Activated CD4-positive, alpha-beta T cell treated with anti-CD3 and anti-CD28 coated beads, Interleukin-2, amount 50 U/mL, for 48 hours (primary cell): ENCODE measurements around the gene RBM18.

ENCODE experiments used
- DNase-seq, 2 experiments: peaks; one replicate each; pipeline ENCODE4 v3.0.0-alpha.2; 2020

The RBM18 gene

GRCh38 chr9:122201641-122202040 is 63.0 kb downstream of the RBM18 start:
- DNase-seq, result no peak

- no peak for DNase-seq
Observed at GRCh38 chr9:122200960-122201595, 63.6 kb downstream of the RBM18 start.

DNA sequence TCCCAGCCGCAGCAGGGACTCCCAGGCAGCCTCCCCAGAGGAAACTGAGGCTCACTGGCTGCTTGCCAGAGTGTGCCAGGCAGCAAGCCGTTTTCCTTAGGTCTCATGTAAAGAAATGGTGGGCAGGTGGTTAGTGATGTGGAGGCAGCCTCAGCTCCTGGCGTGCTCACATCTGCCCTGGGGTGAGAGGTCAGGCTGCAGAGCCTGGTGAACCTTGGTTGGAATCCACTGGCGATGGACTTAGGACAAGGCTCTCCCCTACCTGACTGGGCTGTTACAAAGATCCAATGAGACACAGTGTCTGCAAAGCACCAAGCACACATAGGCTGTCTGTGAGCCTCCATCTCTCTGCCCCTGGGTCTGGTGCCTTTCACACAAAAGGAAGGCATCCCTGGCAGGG is 66.8 kb downstream of the RBM18 start:
- no peak for DNase-seq

DNA sequence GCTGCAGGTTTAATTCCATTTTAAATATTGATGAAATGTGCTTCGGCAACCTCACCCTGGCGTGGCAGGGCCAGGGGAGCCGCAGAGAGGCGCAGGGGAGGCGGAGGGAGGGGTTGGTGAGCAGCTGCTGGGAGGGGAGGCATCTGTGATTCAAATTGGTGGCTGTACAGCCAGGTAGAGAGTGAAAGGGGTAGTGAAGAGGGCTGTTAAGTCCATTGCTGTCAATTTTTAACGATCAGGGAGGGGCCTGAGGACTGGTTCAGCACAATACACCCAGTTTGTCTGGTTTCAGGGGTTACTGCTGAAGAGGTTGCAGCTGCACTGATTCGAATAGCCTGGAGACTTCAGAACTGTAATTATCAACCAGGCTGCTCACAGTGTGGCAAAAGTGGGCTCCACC is 67.2 kb downstream of the RBM18 start:
- DNase-seq, result no peak

DNA sequence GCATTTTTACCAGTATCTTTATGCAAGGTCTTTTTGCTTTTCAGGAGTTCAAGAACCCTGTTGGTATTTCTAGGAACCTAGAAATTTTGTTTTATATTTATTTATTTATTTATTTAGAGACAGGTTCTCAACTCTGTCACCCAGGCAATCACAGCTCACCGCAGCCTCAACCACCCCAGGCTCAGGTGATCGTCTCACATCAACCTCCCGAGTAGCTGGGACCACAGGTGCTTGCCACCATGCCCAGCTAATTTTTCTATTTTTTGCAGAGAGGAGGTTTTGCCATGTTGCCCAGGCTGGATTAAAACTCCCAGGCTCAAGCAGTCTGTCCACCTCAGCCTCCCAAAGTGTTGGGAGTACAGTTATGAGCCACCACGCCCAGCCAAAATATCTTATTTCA is 68.8 kb downstream of the RBM18 start:
- DNase-seq, result no peak

DNA sequence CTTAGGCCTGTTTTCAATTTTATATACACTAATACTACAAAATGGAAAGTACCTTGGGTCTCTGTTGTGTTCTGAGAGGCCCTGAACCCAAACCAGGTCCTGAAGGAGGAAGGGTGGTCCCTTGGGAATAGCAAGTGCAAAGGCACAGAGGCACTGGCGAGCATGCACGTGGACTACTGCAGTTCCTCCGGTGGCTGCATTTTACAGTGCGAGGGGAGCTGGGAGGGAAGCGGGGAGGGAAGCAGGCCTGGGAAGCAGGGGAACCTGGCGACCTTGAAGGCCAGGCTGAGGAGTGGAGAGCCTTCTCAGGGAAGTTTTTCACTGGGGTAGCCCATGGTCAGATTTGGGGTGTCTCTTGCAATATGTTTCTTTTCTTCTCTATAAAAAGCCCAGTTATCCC is 71.0 kb downstream of the RBM18 start:
- no peak for DNase-seq

DNA sequence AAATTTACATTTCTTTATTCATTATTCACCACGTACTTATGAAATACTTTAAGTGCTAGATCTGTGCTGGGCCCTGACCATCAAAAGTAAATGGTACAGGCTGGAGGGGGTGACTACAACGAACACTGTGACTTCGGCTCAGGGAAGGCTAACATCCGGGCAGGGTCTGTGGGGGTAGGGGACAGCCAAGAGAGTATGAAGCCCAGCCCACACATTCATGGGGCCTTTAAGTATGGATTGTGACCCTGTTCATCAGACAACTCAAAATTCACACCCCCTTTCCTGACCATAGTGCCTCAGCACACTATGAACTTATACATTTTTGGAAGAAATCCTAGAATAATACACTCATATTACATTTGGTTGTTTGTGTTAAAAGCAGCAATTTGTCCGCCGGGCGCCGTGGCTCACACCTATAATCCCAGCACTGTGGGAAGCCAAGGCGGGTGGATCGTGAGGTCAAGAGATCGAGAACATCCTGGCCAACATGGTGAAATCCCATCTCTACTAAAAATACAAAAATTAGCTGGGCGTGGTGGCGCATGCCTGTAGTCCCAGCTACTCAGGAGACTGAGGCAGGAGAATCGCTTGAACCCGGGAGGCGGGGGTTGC is 71.6 kb downstream of the RBM18 start:
- DNase-seq, result no peak

GRCh38 chr9:122192261-122192875 is 72.3 kb downstream of the RBM18 start:
- DNase-seq, result no peak

DNA sequence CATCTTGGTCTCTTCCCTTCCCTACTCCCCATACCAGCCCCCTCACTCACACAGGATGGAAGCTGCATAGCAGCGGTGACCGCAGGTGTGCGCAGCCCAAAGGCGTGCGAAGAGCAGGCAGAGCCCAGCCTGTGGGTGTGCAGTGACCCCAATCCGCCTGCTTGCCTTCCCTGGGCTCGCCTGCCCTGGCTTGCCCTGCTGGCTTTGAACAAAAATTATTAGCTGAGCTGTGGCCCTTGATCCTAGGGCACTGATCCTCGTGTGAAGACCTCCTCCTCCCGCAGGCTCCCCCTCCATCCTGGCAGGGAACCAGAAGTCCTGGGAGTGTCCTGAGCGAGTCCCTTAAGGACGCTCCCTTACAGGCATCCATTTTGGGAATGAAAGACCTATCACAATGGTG is 73.1 kb downstream of the RBM18 start:
- DNase-seq, result no peak

DNA sequence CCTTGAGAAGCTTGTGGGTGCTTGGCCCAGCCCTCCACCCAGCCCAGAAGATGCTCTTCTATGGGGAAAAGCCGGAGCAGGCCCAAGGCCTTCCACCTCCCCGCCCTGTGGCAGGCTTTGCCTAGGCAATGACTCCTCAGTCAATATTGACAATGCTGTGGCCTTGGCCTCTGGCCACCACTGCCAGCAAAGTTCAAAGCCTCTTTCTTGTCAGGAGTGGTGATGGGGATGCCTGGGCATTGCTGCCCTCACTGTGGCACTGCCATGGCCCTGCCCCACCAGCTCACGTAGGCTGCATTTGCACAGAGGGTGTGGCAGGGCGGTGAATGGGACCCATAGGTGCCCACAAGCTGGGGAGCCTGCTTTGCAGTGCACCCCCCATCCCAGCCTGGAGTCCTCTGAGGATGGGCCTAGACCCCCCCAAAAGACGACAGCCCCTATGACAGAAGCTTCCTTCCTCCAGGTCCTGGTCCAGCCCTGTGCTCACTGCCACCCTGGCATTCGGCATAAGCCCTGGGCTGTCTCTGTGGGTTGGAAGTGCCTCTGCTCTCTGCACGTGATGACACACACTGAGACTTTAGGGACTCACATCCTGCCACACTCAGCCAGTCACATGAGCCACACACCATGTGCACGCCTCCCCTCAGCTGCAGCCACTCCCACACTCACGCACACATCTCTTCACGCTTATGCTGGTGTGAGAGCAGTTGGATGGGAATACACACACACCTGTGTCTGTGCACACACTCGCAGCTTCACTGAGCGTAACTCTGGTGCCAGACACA is 73.9 kb downstream of the RBM18 start:
- DNase-seq, result no peak

- DNase-seq, result no peak
Observed at GRCh38 chr9:122188369-122188768, 76.3 kb downstream of the RBM18 start.
